H1 (cell line): ENCODE data around the gene GPC3. TPM values are rescaled to one million over a fixed set of nuclear protein-coding genes. Genes with fewer than 3 reads are reported as not detected.

Experiments used
- ASH2L ChIP-seq: fragments of 200-600, 300-600 bp; sonication (generic); IDR thresholded peaks from one replicate; pipeline ENCODE4 v1.7.1; 2017; ENCODE audit warnings: low read length
- EZH2 ChIP-seq: fragments of 200-600 bp; sonication (generic); IDR thresholded peaks from 2 replicates; pipeline ENCODE4 v1.7.1; 2012; ENCODE audit warnings: low read depth, mild to moderate bottlenecking, moderate library complexity, low read length, inconsistent platforms; ENCODE audit not compliant: severe bottlenecking
- RBBP5 ChIP-seq: IDR thresholded peaks from 2 replicates; pipeline ENCODE4 v1.7.1; 2012; ENCODE audit warnings: low read depth, mild to moderate bottlenecking, inconsistent platforms, low read length, moderate library complexity, borderline replicate concordance
- polyA plus RNA-seq, 7 experiments: library from polyadenylated mRNA; depleted of rRNA in 3 of 7; stranded (reverse) in 5 of 7; unstranded in 2 of 7; fragments of >200 nt in 5 of 7; fragments of 200-250 nt in 2 of 7; gene quantifications; 1 replicate in 5 of 7; 2 replicates in 1 of 7; 4 replicates in 1 of 7; pipeline versions ENCODE4 v1.2.1 to v1.2.3, GENCODE V29; 2011 to 2013; ENCODE audit warnings: missing spikeins in 2 of 7, mixed read lengths in 2 of 7
- total RNA-seq: library from RNA; stranded (reverse); fragmentation: NEBNext Ultra II Directional; extraction: Animal tissue kit (Norgen Biotek cat#: 25700); gene quantifications from 2 replicates; pipeline ENCODE4 v1.2.1, GENCODE V29; 2021
- TF ChIP-seq, protein P1 (sequence below), 3 experiments: IDR thresholded peaks; 1 replicate in 2 of 3; 2 replicates in 1 of 3; pipeline versions ENCODE4 v1.5.1 to v1.6.1; 2011; ENCODE audit warnings: low read length in 3 of 3, mild to moderate bottlenecking in 3 of 3, inconsistent platforms in 2 of 3, low read depth in 1 of 3, moderate library complexity in 1 of 3; ENCODE audit not compliant: insufficient read depth in 1 of 3; ENCODE audit errors: control extremely low read depth in 1 of 3

The GPC3 gene
- total and polyA plus RNA-seq, 2 of the 8 experiments (the other 6 are each of a cell fraction or from before 2014, with no cell fraction given) = 64.8 to 71.9 TPM

DNA sequence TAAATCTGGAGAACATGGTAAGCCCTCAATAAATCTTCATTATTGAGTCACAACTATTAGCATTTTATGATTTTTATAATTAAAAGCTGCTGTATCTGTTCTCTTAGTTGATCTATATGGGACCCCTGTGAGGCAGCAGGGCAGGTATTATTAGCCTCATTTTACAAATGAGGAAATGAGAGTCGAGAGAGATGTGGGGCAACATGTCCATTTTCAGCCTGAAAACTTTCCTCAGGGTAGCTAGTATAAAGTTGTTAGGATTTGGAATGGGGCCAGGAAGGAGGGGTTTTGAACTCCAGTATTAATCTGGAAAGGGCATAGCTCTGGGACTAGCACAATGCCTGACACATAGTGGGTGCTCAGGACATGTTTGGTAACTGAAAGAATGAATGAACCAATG lies 378.4 kb downstream of the GPC3 start (continued):
- no peak for TF ChIP-seq RBBP5
- TF ChIP-seq ASH2L = no peak
- TF ChIP-seq, protein P1, sequence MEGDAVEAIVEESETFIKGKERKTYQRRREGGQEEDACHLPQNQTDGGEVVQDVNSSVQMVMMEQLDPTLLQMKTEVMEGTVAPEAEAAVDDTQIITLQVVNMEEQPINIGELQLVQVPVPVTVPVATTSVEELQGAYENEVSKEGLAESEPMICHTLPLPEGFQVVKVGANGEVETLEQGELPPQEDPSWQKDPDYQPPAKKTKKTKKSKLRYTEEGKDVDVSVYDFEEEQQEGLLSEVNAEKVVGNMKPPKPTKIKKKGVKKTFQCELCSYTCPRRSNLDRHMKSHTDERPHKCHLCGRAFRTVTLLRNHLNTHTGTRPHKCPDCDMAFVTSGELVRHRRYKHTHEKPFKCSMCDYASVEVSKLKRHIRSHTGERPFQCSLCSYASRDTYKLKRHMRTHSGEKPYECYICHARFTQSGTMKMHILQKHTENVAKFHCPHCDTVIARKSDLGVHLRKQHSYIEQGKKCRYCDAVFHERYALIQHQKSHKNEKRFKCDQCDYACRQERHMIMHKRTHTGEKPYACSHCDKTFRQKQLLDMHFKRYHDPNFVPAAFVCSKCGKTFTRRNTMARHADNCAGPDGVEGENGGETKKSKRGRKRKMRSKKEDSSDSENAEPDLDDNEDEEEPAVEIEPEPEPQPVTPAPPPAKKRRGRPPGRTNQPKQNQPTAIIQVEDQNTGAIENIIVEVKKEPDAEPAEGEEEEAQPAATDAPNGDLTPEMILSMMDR (IDR thresholded peaks at IDR 0.05; ENCODE audit: control extremely low read depth in 1 of 3, insufficient read depth in 1 of 3, low read depth in 1 of 3, low read length in 3 of 3) = no peak
- no peak for TF ChIP-seq EZH2
- TF ChIP-seq, all 59 proteins: peak for 0
